Colonic mucosa (tissue), 4 donors: ENCODE results near the gene TIMM22. TPM values are rescaled to one million over a fixed set of nuclear protein-coding genes. Genes with fewer than 3 reads are reported as not detected.

ENCODE experiments used
- DNase-seq: peaks from one replicate; pipeline ENCODE4 v3.0.0-alpha.2; 2020
- H3K27ac ChIP-seq: fragments of 200-600 bp; one replicate; pipeline ENCODE4 v1.8.0; 2021
- H3K27me3 ChIP-seq: fragments of 200-600 bp; one replicate; pipeline ENCODE4 v1.8.0; 2021
- H3K36me3 ChIP-seq: fragments of 200-600 bp; one replicate; pipeline ENCODE4 v1.8.0; 2021
- H3K4me1 ChIP-seq: fragments of 200-600 bp; one replicate; pipeline ENCODE4 v1.8.0; 2021; ENCODE audit warnings: mild to moderate bottlenecking
- H3K4me3 ChIP-seq: fragments of 200-600 bp; one replicate; pipeline ENCODE4 v1.8.0; 2021
- H3K9ac ChIP-seq, 2 donors: one replicate each; pipeline ENCODE4 v1.7.0; 2013; ENCODE audit warnings: control low read depth in 2 of 2, low read depth in 2 of 2, low read length in 2 of 2
- H3K9me3 ChIP-seq: fragments of 200-600 bp; one replicate; pipeline ENCODE4 v1.8.0; 2021
- CTCF ChIP-seq: fragments of 200-600 bp; IDR thresholded peaks from one replicate; pipeline ENCODE4 v1.8.0; 2022; ENCODE audit warnings: antibody characterized with exemption, mild to moderate bottlenecking
- intact Hi-C: fragments of 100-400 bp; cut with DNase I; formaldehyde crosslinking; loops from one replicate; pipeline ENCODE4 v1.14.1; 2022
- microRNA-seq: library from miRNA; unstranded; fragments of <30 nt; microRNA quantifications from one replicate; pipeline ENCODE4, GENCODE V29; 2019
- total RNA-seq, 2 donors: library from RNA; stranded (reverse); fragmentation: NEBNext Ultra II Directional in 1 of 2; extraction: Animal tissue kit (Norgen Biotek cat#: 25700) in 1 of 2; gene quantifications; one replicate each; pipeline ENCODE4 v1.2.1, GENCODE V29; 2021
- donor health status: healthy.
- donor health status: DM: no; HTN: no; CAD: no.
- donor health status: DM: no; HTN: no; CAD: no.

The TIMM22 gene
- total RNA-seq, 2 donors from 2014 or later, result 8.3 to 12.8 TPM

GRCh38 chr17:1050996-1051925, 54.3 kb downstream of the TIMM22 start:
- no peak for DNase-seq
- H3K27ac ChIP-seq, result no peak overlapping the region

More at GRCh38 chr17:1050996-1051925, 54.3 kb downstream of the TIMM22 start:
- no peak for TF ChIP-seq CTCF
- Histone ChIP-seq H3K9me3 (no peaks in the 10 kb centered on the region), H3K27me3 (no peaks in the 10 kb centered on the region), H3K9ac (no peak overlapping the region), H3K4me3 (no peak overlapping the region), H3K36me3 (peaks cover 3% of the 10 kb centered on the region), H3K4me1 (no peaks in the 10 kb centered on the region)
- intact Hi-C loops, result no loop called here

Small RNA genes lying within 50 kb of the gene (microRNA-seq; reads per million reads assigned to microRNA genes)
- 1.7 reads per million for gene MIR3183

Other genes with a start within 250 kb of the TIMM22 start
- 10 to 100 TPM; 12.9 to 31.9 TPM for gene GEMIN4, start 244.9 kb upstream of the TIMM22 start, total RNA-seq
- 100 to 1,000 TPM in 1 of 2 donors, 10 to 100 TPM in 1; 89.3 to 103 TPM for gene GLOD4, start 214.8 kb upstream of the TIMM22 start, total RNA-seq
- gene MRM3, start 214.8 kb upstream of the TIMM22 start, total RNA-seq, result 10 to 100 TPM; 13.0 to 22.5 TPM
- gene NXN, start 17.4 kb upstream of the TIMM22 start, total RNA-seq, result 10 to 100 TPM in 1 of 2 donors, 1 to 10 TPM in 1; 2.6 to 16.3 TPM
- gene ABR, start 182.9 kb downstream of the TIMM22 start, total RNA-seq, result 100 to 1,000 TPM; 243 to 326 TPM